ENCODE results near the gene SP140. TPM values are rescaled to one million over a fixed set of nuclear protein-coding genes. Genes with fewer than 3 reads are reported as not detected.
"Not testable (repeated sequence)": the region's sequence is repeated elsewhere in the genome, so short reads cannot be mapped to it uniquely, and the experiment has no call there.

The SP140 gene
- total RNA-seq, 2 experiments from 2014 or later: 51.2 to 55.1 TPM

DNA sequence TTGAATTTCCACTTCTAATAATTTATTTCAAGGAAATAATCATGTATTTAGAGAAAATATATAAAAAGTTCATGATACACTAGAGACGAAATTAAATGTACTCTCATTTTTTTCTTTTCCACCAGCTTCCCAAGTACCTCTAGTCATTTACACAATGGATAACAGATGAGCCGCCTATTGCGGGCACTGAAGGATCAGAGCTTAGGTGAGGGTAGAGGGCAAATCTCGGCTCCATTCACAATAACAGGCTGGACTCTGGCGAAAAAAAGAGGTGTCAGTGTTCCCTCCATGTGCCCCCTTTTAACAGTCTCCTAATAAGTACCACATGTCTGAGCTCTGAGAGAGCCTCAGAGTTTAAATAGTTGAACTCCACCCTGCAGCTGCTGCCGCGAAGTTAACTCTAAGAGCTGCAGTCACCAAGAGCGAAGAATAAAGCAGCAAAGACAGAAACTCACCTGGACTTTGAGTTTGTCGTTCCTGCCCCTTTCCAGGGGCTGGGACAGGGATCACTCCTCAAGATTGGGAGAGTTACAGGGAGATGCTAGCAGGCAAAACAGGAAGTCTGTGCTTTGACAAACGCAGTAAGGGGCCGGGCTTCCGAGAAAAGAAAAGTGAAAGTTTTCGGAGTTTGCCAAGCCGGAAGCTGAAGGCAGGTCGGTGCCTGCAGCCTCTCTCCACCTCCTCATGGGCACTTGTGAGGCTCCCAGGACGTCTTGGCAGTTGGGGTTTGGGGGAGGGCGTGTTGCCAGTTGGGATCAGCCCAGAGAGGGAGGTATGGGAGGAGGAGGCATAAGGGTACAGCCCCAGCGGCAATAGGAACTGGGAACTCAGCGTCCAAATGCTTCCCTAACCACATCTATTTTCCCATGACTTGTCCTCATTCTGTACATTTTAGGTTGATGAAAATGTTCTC lies 5.9 kb upstream of the SP140 start, which contains the start of gene SP110:
Gene SP110 (minus strand): TSS at position 566 of the 913 bp plus-strand sequence. CDS start 3,057 bp downstream, outside the sequence.
- Histone ChIP-seq H3K4me3 (ENCODE audit: low read length) (peak within 1 kb of the TSS; percentile 86), H3K4me1 (ENCODE audit: insufficient read depth, low read length) (peaks cover 35% of the 10 kb centered on the region), H3K9me3 (ENCODE audit: control insufficient read depth in 1 of 2, insufficient read depth in 1 of 2, low read length in 2 of 2) (no peaks in the 10 kb centered on the region), H3K36me3 (ENCODE audit: insufficient read depth, low read length) (peaks cover 28% of the 10 kb centered on the region), H3K27ac (ENCODE audit: low read depth in 1 of 2, low read length in 2 of 2) (peak within 1 kb of the TSS; percentile 66 to 78), H3K27me3 (ENCODE audit: control insufficient read depth in 1 of 2, insufficient read depth in 2 of 2, low read length in 2 of 2) (no peaks in the 10 kb centered on the region)
- intact Hi-C loops (cut with DNase I, micrococcal nuclease): loop anchor here (2.0 to 5.0 kb wide), 5 partner anchors 99 to 493 kb away; partner anchors contain the start of genes SP140L (in 2 of the 2), CAB39 (in 1 of the 2), FBXO36 (in 1 of the 2) and TRIP12 (in 1 of the 2)
- Mint-ChIP-seq H3K27ac (peak within 1 kb of the TSS; percentile 98), H3K36me3 (ENCODE audit: low read depth) (peaks cover 23% of the 10 kb centered on the region), H3K4me3 (peak within 1 kb of the TSS; percentile 94), H3K27me3 (no peaks in the 10 kb centered on the region), H3K9me3 (no peaks in the 10 kb centered on the region), H3K4me1 (ENCODE audit: low read depth) (peaks cover 63% of the 10 kb centered on the region)
- CTCF ChIA-PET: no interaction called here
- POLR2A ChIA-PET: interaction anchor here (0.6 to 3.3 kb wide), 31 partner anchors 8 to 562 kb away, joined by 3 to 43 read pairs (median 4); partner anchors contain the start of genes SP100, SP140L and TRIP12
- peak; percentile 92 for ATAC-seq (ENCODE audit: poor library complexity)
- TF ChIP-seq CTCF (IDR thresholded peaks at IDR 0.05): no peak
- peak; percentile 59 to 90 (median 72) for DNase-seq

GRCh38 chr2:230220347-230220969 lies 5.1 kb upstream of the SP140 start:
- DNase-seq (no peak), ATAC-seq (ENCODE audit: poor library complexity) (no peak)
- Mint-ChIP-seq H3K27me3 (no peaks in the 10 kb centered on the region), H3K27ac (peak overlapping the region; percentile 98), H3K36me3 (ENCODE audit: low read depth) (peaks cover 25% of the 10 kb centered on the region), H3K9me3 (no peaks in the 10 kb centered on the region), H3K4me1 (ENCODE audit: low read depth) (peaks cover 65% of the 10 kb centered on the region), H3K4me3 (peak overlapping the region; percentile 94)
- H3K36me3 ChIP-seq (ENCODE audit: insufficient read depth, low read length): peaks cover 20% of the 10 kb centered on the region
- H3K4me3 ChIP-seq (ENCODE audit: low read length): peak overlapping the region; percentile 86
- no peaks in the 10 kb centered on the region for H3K27me3 ChIP-seq (ENCODE audit: control insufficient read depth in 1 of 2, insufficient read depth in 2 of 2, low read length in 2 of 2)
- intact Hi-C loops (cut with DNase I, micrococcal nuclease): loop anchor here in 1 of 2 experiments (5.0 kb wide), 1 partner anchor 492 kb away; the partner anchor contains the start of gene CAB39
- peak overlapping the region; percentile 66 to 78 for H3K27ac ChIP-seq (ENCODE audit: low read depth in 1 of 2, low read length in 2 of 2)
- H3K9me3 ChIP-seq (ENCODE audit: control insufficient read depth in 1 of 2, insufficient read depth in 1 of 2, low read length in 2 of 2): no peaks in the 10 kb centered on the region
- H3K4me1 ChIP-seq (ENCODE audit: insufficient read depth, low read length): peaks cover 43% of the 10 kb centered on the region
- ChIA-PET POLR2A (interaction anchor here (0.7 to 3.3 kb wide), 25 partner anchors 7 to 576 kb away, joined by 3 to 43 read pairs (median 5); partner anchors contain the start of genes SP100, SP140L and TRIP12), CTCF (no interaction called here)
- no peak for TF ChIP-seq CTCF (IDR thresholded peaks at IDR 0.05)

DNA sequence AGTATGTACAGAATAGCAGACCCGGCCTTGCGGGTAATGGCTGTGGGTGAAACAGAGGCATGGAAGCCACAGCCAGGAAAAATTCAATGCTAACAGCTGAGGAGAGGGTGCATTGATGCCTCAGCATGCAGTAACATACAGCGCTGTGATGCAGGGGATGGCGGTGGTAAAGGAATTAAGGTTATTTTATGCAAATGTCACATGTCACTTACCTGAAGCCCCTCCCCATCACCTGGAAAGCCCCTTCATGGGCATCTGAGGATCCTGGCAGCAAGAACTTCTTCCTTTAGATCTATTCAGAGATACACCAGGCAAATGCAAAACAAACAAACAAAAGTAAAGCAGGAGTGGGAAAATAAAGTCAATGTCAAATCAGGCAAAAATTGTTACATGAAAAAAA lies 4.0 kb upstream of the SP140 start:
- peaks cover 47% of the 10 kb centered on the region for H3K4me1 ChIP-seq (ENCODE audit: insufficient read depth, low read length)
- Mint-ChIP-seq H3K4me1 (ENCODE audit: low read depth) (peaks cover 65% of the 10 kb centered on the region), H3K27me3 (no peaks in the 10 kb centered on the region), H3K4me3 (no peak overlapping the region), H3K9me3 (no peaks in the 10 kb centered on the region), H3K27ac (peak overlapping the region; percentile 4), H3K36me3 (ENCODE audit: low read depth) (peaks cover 29% of the 10 kb centered on the region)
- H3K27ac ChIP-seq (ENCODE audit: low read depth in 1 of 2, low read length in 2 of 2): no peak overlapping the region
- no peak for TF ChIP-seq CTCF (IDR thresholded peaks at IDR 0.05)
- peaks cover 10% of the 10 kb centered on the region for H3K36me3 ChIP-seq (ENCODE audit: insufficient read depth, low read length)
- CTCF ChIA-PET: no interaction called here
- DNase-seq (peak in 1 of 14 experiments; percentile 29), ATAC-seq (ENCODE audit: poor library complexity) (no peak)
- intact Hi-C loops (cut with DNase I, micrococcal nuclease): loop anchor here in 1 of 2 experiments (5.0 kb wide), 1 partner anchor 491 kb away; the partner anchor contains the start of gene CAB39
- POLR2A ChIA-PET: no interaction called here
- no peaks in the 10 kb centered on the region for H3K9me3 ChIP-seq (ENCODE audit: control insufficient read depth in 1 of 2, insufficient read depth in 1 of 2, low read length in 2 of 2)
- no peaks in the 10 kb centered on the region for H3K27me3 ChIP-seq (ENCODE audit: control insufficient read depth in 1 of 2, insufficient read depth in 2 of 2, low read length in 2 of 2)
- H3K4me3 ChIP-seq (ENCODE audit: low read length): no peak overlapping the region

GRCh38 chr2:230222829-230223228 lies 2.7 kb upstream of the SP140 start:
- H3K4me1 Mint-ChIP-seq (ENCODE audit: low read depth): peaks cover 62% of the 10 kb centered on the region
- CTCF ChIA-PET; H3K36me3 ChIP-seq (ENCODE audit: insufficient read depth, low read length); H3K27me3 ChIP-seq (ENCODE audit: control insufficient read depth in 1 of 2, insufficient read depth in 2 of 2, low read length in 2 of 2); H3K9me3 Mint-ChIP-seq; H3K9me3 ChIP-seq (ENCODE audit: control insufficient read depth in 1 of 2, insufficient read depth in 1 of 2, low read length in 2 of 2); H3K4me3 Mint-ChIP-seq; POLR2A ChIA-PET; DNase-seq; H3K27me3 Mint-ChIP-seq; H3K4me3 ChIP-seq (ENCODE audit: low read length); ATAC-seq (ENCODE audit: poor library complexity); H3K27ac ChIP-seq (ENCODE audit: low read depth in 1 of 2, low read length in 2 of 2): not testable (repeated sequence)
- peak overlapping the region; percentile 93 for H3K27ac Mint-ChIP-seq
- H3K4me1 ChIP-seq (ENCODE audit: insufficient read depth, low read length): peaks cover 40% of the 10 kb centered on the region
- intact Hi-C loops (cut with DNase I, micrococcal nuclease): loop anchor here in 1 of 2 experiments (5.0 kb wide), 1 partner anchor 489 kb away; the partner anchor contains the start of gene CAB39
- H3K36me3 Mint-ChIP-seq (ENCODE audit: low read depth): peaks cover 21% of the 10 kb centered on the region
